ENCODE measurements around the gene SUSD1.

- TF ChIP-seq CTCF (IDR thresholded peaks at IDR 0.05; ENCODE audit: borderline replicate concordance, extremely low read depth, low read length, poor library complexity, severe bottlenecking), result peak; percentile 68
- TF ChIP-seq EZH2 (IDR thresholded peaks at IDR 0.05; ENCODE audit: borderline replicate concordance, low read depth, low read length, severe bottlenecking), result no peak
Observed at GRCh38 chr9:112086627-112087026, 88.5 kb downstream of the SUSD1 start.

Data from DND-41 (cell line).